Caco-2 (cell line): ENCODE measurements around the gene DPP10. TPM values are rescaled to one million over a fixed set of nuclear protein-coding genes. Genes with fewer than 3 reads are reported as not detected.

ENCODE experiments used
- BruUV-seq: library from RNA; stranded (reverse); fragments of 400-500 nt; replicated peaks from 2 replicates; lab custom pipeline; 2021; lab: Mats Ljungman, UMichigan
- CTCF ChIA-PET: fragments of 300-600 bp; sonication (Branson Sonifier 250); formaldehyde crosslinking; loops from one replicate; lab custom pipeline; 2022; ENCODE audit warnings: antibody characterized with exemption; lab: Charles Lee
- POLR2A ChIA-PET: fragments of 300-600 bp; sonication (Branson Sonifier 250); formaldehyde crosslinking; loops from one replicate; lab custom pipeline; 2022; ENCODE audit warnings: antibody characterized with exemption; lab: Charles Lee
- DNase-seq, 2 experiments: peaks; one replicate each; pipeline versions ENCODE4 v3.0.0 to v3.0.0-alpha.2; 2020 to 2022
- H3K27me3 ChIP-seq: replicated peaks from 2 replicates; pipeline ENCODE4 v1.6.0; 2011; ENCODE audit warnings: low read length; ENCODE audit not compliant: control insufficient read depth, insufficient read depth
- H3K36me3 ChIP-seq: 2 replicates; pipeline ENCODE4 v1.5.1; 2011; ENCODE audit warnings: low read length; ENCODE audit not compliant: control insufficient read depth, insufficient read depth
- H3K4me1 ChIP-seq: fragments of 250-450 bp; sonication (Bioruptor Pico); 2 replicates; pipeline ENCODE4 v1.5.1; 2020; ENCODE audit warnings: mild to moderate bottlenecking
- H3K4me3 ChIP-seq: 2 replicates; pipeline ENCODE4 v1.5.1; 2011; ENCODE audit warnings: low read depth, mild to moderate bottlenecking, control low read depth, low read length
- H3K9me3 ChIP-seq: fragments of 250-450 bp; sonication (Bioruptor Pico); 2 replicates; pipeline ENCODE4 v1.5.1; 2020; ENCODE audit warnings: mild to moderate bottlenecking, moderate library complexity
- H3K27ac Mint-ChIP-seq: one replicate; pipeline ENCODE4 v1.8.0; 2022; ENCODE audit warnings: mixed read lengths; ENCODE audit not compliant: unreplicated experiment
- H3K27me3 Mint-ChIP-seq: one replicate; pipeline ENCODE4 v1.8.0; 2022; ENCODE audit warnings: mixed read lengths; ENCODE audit not compliant: insufficient read depth, unreplicated experiment
- H3K36me3 Mint-ChIP-seq: one replicate; pipeline ENCODE4 v1.8.0; 2022; ENCODE audit warnings: mild to moderate bottlenecking, mixed read lengths; ENCODE audit not compliant: insufficient read depth, unreplicated experiment
- H3K4me1 Mint-ChIP-seq: one replicate; pipeline ENCODE4 v1.8.0; 2022; ENCODE audit warnings: low read depth, mixed read lengths; ENCODE audit not compliant: unreplicated experiment
- H3K4me3 Mint-ChIP-seq: one replicate; pipeline ENCODE4 v1.8.0; 2022; ENCODE audit warnings: mild to moderate bottlenecking, moderate library complexity, mixed read lengths; ENCODE audit not compliant: unreplicated experiment
- H3K9me3 Mint-ChIP-seq: one replicate; pipeline ENCODE4 v1.8.0; 2022; ENCODE audit warnings: mixed read lengths; ENCODE audit not compliant: unreplicated experiment
- CTCF ChIP-seq, 2 experiments: fragments of 200-600 bp in 1 of 2; IDR thresholded peaks; 1 replicate in 1 of 2; 2 replicates in 1 of 2; pipeline versions ENCODE4 v1.5.1 to v1.8.0; 2011 to 2022; ENCODE audit warnings: antibody characterized with exemption in 1 of 2, control low read depth in 1 of 2, inconsistent platforms in 1 of 2, low read depth in 1 of 2, low read length in 1 of 2, mild to moderate bottlenecking in 1 of 2, moderate library complexity in 1 of 2; ENCODE audit not compliant: insufficient read depth in 1 of 2, severe bottlenecking in 1 of 2, unreplicated experiment in 1 of 2
- intact Hi-C: fragments of 100-400 bp; cut with micrococcal nuclease; formaldehyde crosslinking; loops from one replicate; pipeline ENCODE4 v1.10.0; 2022; ENCODE audit not compliant: unreplicated experiment
- total RNA-seq: library from RNA; stranded (reverse); gene quantifications from 2 replicates; pipeline ENCODE4 v1.2.3, GENCODE V29; 2022

The DPP10 gene
- total RNA-seq, 1 experiment from 2014 or later = not detected

- ChIA-PET POLR2A (no interaction called here), CTCF (no interaction called here)
- H3K4me3 ChIP-seq = no peak overlapping the region
- no peaks in the 10 kb centered on the region for H3K9me3 ChIP-seq
- intact Hi-C loops = no loop called here
- H3K4me1 Mint-ChIP-seq = no peaks in the 10 kb centered on the region
- H3K9me3 Mint-ChIP-seq = no peaks in the 10 kb centered on the region
- H3K4me1 ChIP-seq = no peaks in the 10 kb centered on the region
- H3K27ac Mint-ChIP-seq = no peak overlapping the region
- TF ChIP-seq CTCF (IDR thresholded peaks at IDR 0.05; ENCODE audit: insufficient read depth in 1 of 2, low read depth in 1 of 2, low read length in 1 of 2, severe bottlenecking in 1 of 2, unreplicated experiment in 1 of 2) = no peak
- H3K36me3 ChIP-seq = no peaks in the 10 kb centered on the region
- no TSS peak for BruUV-seq
- H3K36me3 Mint-ChIP-seq = no peaks in the 10 kb centered on the region
- H3K27me3 Mint-ChIP-seq = peaks cover 8% of the 10 kb centered on the region
- H3K27me3 ChIP-seq = no peaks in the 10 kb centered on the region
- no peak for DNase-seq
- H3K4me3 Mint-ChIP-seq = no peak overlapping the region
These were observed 727.4 kb downstream of the DPP10 start for GRCh38 chr2:115169814-115170213.

DNA sequence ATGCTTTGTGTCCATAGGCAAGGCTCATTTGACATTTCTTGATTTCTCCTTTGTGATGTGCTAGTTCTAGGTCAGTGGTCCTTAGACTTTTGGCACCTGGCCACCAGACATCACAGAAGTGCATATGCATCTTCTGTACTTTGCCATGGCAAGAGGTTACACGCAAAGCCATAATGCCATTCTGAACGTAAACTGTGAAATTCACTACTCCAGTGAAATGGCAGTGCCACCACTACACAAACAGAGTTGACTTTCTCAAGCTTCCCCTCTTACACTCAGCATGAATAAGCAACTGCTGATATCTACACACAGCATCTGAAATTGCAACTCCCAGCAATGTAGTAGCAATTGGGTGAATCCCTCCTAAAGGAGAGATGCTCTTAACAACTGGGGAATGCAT is 729.3 kb downstream of the DPP10 start:
- no peaks in the 10 kb centered on the region for H3K36me3 Mint-ChIP-seq
- H3K9me3 Mint-ChIP-seq = no peaks in the 10 kb centered on the region
- Histone ChIP-seq H3K9me3 (no peaks in the 10 kb centered on the region), H3K27me3 (no peaks in the 10 kb centered on the region), H3K36me3 (no peaks in the 10 kb centered on the region), H3K4me1 (no peaks in the 10 kb centered on the region), H3K4me3 (no peak overlapping the region)
- ChIA-PET POLR2A (no interaction called here), CTCF (no interaction called here)
- H3K4me1 Mint-ChIP-seq = no peaks in the 10 kb centered on the region
- no peak for DNase-seq
- no peak overlapping the region for H3K4me3 Mint-ChIP-seq
- peaks cover 9% of the 10 kb centered on the region for H3K27me3 Mint-ChIP-seq
- no peak for TF ChIP-seq CTCF (IDR thresholded peaks at IDR 0.05; ENCODE audit: insufficient read depth in 1 of 2, low read depth in 1 of 2, low read length in 1 of 2, severe bottlenecking in 1 of 2, unreplicated experiment in 1 of 2)
- BruUV-seq = no TSS peak
- intact Hi-C loops = no loop called here
- no peak overlapping the region for H3K27ac Mint-ChIP-seq

DNA sequence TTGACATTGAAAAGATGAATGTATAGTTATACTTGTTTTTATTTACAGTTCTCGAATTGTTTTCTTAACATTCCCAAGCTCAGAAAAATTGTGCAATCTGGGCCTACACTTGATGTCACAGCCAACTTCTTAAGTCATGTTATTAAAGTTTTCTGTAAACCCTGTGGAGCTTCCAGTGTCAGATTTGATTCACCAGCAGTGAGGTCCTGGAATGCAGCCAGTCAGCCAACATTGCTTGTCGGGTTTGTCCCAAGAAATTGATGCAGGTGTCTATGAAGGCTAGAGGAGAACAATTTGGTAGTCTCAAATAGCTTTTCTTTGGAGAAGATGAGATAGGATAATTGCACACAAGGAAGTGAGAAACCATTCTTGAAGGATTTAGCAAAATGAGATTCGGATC is 732.2 kb downstream of the DPP10 start:
- Histone ChIP-seq H3K4me1 (no peaks in the 10 kb centered on the region), H3K27me3 (no peaks in the 10 kb centered on the region), H3K4me3 (no peak overlapping the region), H3K9me3 (no peaks in the 10 kb centered on the region), H3K36me3 (no peaks in the 10 kb centered on the region)
- Mint-ChIP-seq H3K36me3 (no peaks in the 10 kb centered on the region), H3K27me3 (peaks cover 10% of the 10 kb centered on the region), H3K27ac (no peak overlapping the region), H3K4me3 (no peak overlapping the region), H3K9me3 (no peaks in the 10 kb centered on the region), H3K4me1 (no peaks in the 10 kb centered on the region)
- POLR2A ChIA-PET = no interaction called here
- CTCF ChIA-PET = no interaction called here
- no TSS peak for BruUV-seq
- no peak for TF ChIP-seq CTCF (IDR thresholded peaks at IDR 0.05; ENCODE audit: insufficient read depth in 1 of 2, low read depth in 1 of 2, low read length in 1 of 2, severe bottlenecking in 1 of 2, unreplicated experiment in 1 of 2)
- intact Hi-C loops = no loop called here
- DNase-seq = no peak
